HepG2 (cell line): Measurements from ENCODE around the gene RAB2B. TPM values are rescaled to one million over a fixed set of nuclear protein-coding genes. Genes with fewer than 3 reads are reported as not detected.

Experiments
- CC2D1A ChIP-seq: sonication (generic); formaldehyde crosslinking; IDR thresholded peaks from 2 replicates; pipeline ENCODE4 v1.8.1; 2023; ENCODE audit warnings: mild to moderate bottlenecking, missing genetic modification reagents
- CHD4 ChIP-seq: fragments of 200-600 bp; sonication (generic); IDR thresholded peaks from 2 replicates; pipeline ENCODE4 v1.7.0; 2017; ENCODE audit warnings: mild to moderate bottlenecking, low read length, borderline replicate concordance
- FOSL2 ChIP-seq: sonication (generic); formaldehyde crosslinking; IDR thresholded peaks from 2 replicates; pipeline ENCODE4 v1.4.0; 2020; ENCODE audit warnings: missing genetic modification reagents
- GTF2F1 ChIP-seq: fragments of 150-350 bp; IDR thresholded peaks from 2 replicates; pipeline ENCODE4 v1.6.1; 2014; ENCODE audit warnings: low read length
- HOXA3 ChIP-seq: sonication (generic); formaldehyde crosslinking; IDR thresholded peaks from 2 replicates; pipeline ENCODE4 v1.5.0; 2020; ENCODE audit warnings: missing genetic modification reagents
- KLF15 ChIP-seq: sonication (generic); formaldehyde crosslinking; IDR thresholded peaks from 2 replicates; pipeline ENCODE4 v1.8.1; 2023; ENCODE audit warnings: borderline replicate concordance, mild to moderate bottlenecking, inconsistent platforms, missing genetic modification reagents, mixed read lengths
- KLF16 ChIP-seq, 2 experiments: sonication (generic) in 1 of 2; formaldehyde crosslinking in 1 of 2; IDR thresholded peaks; 2 replicates each; pipeline versions ENCODE4 v1.6.1 to v1.8.0; 2016 to 2023; ENCODE audit warnings: missing genetic modification reagents in 2 of 2, missing compliant biosample characterization in 1 of 2
- MAZ ChIP-seq, 2 experiments: sonication (generic) in 1 of 2; formaldehyde crosslinking in 1 of 2; IDR thresholded peaks; 2 replicates each; pipeline versions ENCODE4 v1.5.0 to v1.6.1; 2012 to 2020; ENCODE audit warnings: low read depth in 2 of 2, mild to moderate bottlenecking in 2 of 2, borderline replicate concordance in 1 of 2, improper control_type of control experiment in 1 of 2, low read length in 1 of 2, missing genetic modification reagents in 1 of 2, moderate library complexity in 1 of 2
- PCBP1 ChIP-seq: fragments of 200-400 bp; formaldehyde crosslinking; IDR thresholded peaks from 2 replicates; pipeline ENCODE4 v1.6.1; 2017; ENCODE audit warnings: mild to moderate bottlenecking, low read depth, low read length, borderline replicate concordance
- PLRG1 ChIP-seq: fragments of 450-650 bp; conservative IDR thresholded peaks from 2 replicates; pipeline ENCODE4 v1.6.1; 2016
- RARG ChIP-seq: sonication (generic); formaldehyde crosslinking; IDR thresholded peaks from 2 replicates; pipeline ENCODE4 v1.4.0; 2020; ENCODE audit warnings: low read depth, mild to moderate bottlenecking, missing genetic modification reagents
- RFXAP ChIP-seq: sonication (generic); formaldehyde crosslinking; IDR thresholded peaks from 2 replicates; pipeline ENCODE4 v1.4.0; 2020; ENCODE audit warnings: missing genetic modification reagents, borderline replicate concordance
- SKI ChIP-seq: fragments of 450-650 bp; IDR thresholded peaks from one replicate; pipeline ENCODE4 v1.6.1; 2018; ENCODE audit warnings: mild to moderate bottlenecking; ENCODE audit not compliant: partially characterized antibody
- SMARCE1 ChIP-seq: fragments of 450-650 bp; IDR thresholded peaks from 2 replicates; pipeline ENCODE4 v1.6.1; 2017; ENCODE audit warnings: borderline replicate concordance
- STAT5B ChIP-seq: sonication (generic); formaldehyde crosslinking; IDR thresholded peaks from 2 replicates; pipeline ENCODE4 v1.4.0; 2020; ENCODE audit warnings: missing genetic modification reagents
- TCF7L2 ChIP-seq: IDR thresholded peaks from 2 replicates; pipeline ENCODE4 v1.6.1; 2011; ENCODE audit warnings: mild to moderate bottlenecking, low read depth, low read length, moderate library complexity
- YY1 ChIP-seq: IDR thresholded peaks from 2 replicates; pipeline ENCODE4 v1.6.1; 2011; ENCODE audit warnings: low read length, low read depth, moderate library complexity, mild to moderate bottlenecking; ENCODE audit not compliant: insufficient read depth, insufficient replicate concordance
- ZNF329 ChIP-seq: sonication (generic); formaldehyde crosslinking; IDR thresholded peaks from 2 replicates; pipeline ENCODE4 v1.9.0; 2021; ENCODE audit warnings: low read depth, mild to moderate bottlenecking, missing genetic modification reagents
- ZNF549 ChIP-seq: sonication (generic); formaldehyde crosslinking; IDR thresholded peaks from 2 replicates; pipeline ENCODE4 v1.5.0; 2020; ENCODE audit warnings: missing genetic modification reagents
- ZNF605 ChIP-seq: sonication (generic); formaldehyde crosslinking; IDR thresholded peaks from 2 replicates; pipeline ENCODE4 v1.8.0; 2022; ENCODE audit warnings: mild to moderate bottlenecking, missing genetic modification reagents
- ZNF644 ChIP-seq: IDR thresholded peaks from 2 replicates; pipeline ENCODE4 v1.6.1; 2016; ENCODE audit warnings: low read depth
- ZNF83 ChIP-seq: sonication (generic); formaldehyde crosslinking; IDR thresholded peaks from 2 replicates; pipeline ENCODE4 v1.4.0; 2020; ENCODE audit warnings: missing genetic modification reagents, mild to moderate bottlenecking, borderline replicate concordance
- ZNF878 ChIP-seq: sonication (generic); formaldehyde crosslinking; IDR thresholded peaks from 2 replicates; pipeline ENCODE4 v1.8.1; 2023; ENCODE audit warnings: mild to moderate bottlenecking, missing genetic modification reagents, moderate library complexity
- polyA plus RNA-seq, 8 experiments: library from polyadenylated mRNA; depleted of rRNA in 3 of 8; stranded (reverse) in 7 of 8; unstranded in 1 of 8; fragments of >200 nt; fragmentation: Illumina TruSeq in 4 of 8; extraction: Trizol in 4 of 8; gene quantifications; 2 replicates each; pipeline versions ENCODE4 v1.2.1 to v1.2.3, GENCODE V29; 2011 to 2016; ENCODE audit warnings: low read depth in 4 of 8, missing spikeins in 1 of 8, mixed read lengths in 1 of 8; ENCODE audit not compliant: insufficient read depth in 1 of 8
- total RNA-seq, 5 experiments: library from RNA; depleted of rRNA; stranded (reverse); fragments of >200 nt; fragmentation: Illumina TruSeq; extraction: Trizol; gene quantifications; 2 replicates each; pipeline ENCODE4 v1.2.3, GENCODE V29; 2016; ENCODE audit warnings: low read depth in 1 of 5
- TF ChIP-seq, protein P1 (sequence below): sonication (generic); formaldehyde crosslinking; IDR thresholded peaks from 2 replicates; pipeline ENCODE4 v1.8.1; 2022; ENCODE audit warnings: mild to moderate bottlenecking, missing genetic modification reagents
- TF ChIP-seq, protein P2 (sequence below): sonication (generic); formaldehyde crosslinking; IDR thresholded peaks from 2 replicates; pipeline ENCODE4 v1.4.0; 2020; ENCODE audit warnings: mild to moderate bottlenecking, missing genetic modification reagents

The RAB2B gene
- total and polyA plus RNA-seq, 2 of the 13 experiments (the other 11 are each of a cell fraction or from before 2014, with no cell fraction given), result 36.0 to 60.6 TPM

DNA sequence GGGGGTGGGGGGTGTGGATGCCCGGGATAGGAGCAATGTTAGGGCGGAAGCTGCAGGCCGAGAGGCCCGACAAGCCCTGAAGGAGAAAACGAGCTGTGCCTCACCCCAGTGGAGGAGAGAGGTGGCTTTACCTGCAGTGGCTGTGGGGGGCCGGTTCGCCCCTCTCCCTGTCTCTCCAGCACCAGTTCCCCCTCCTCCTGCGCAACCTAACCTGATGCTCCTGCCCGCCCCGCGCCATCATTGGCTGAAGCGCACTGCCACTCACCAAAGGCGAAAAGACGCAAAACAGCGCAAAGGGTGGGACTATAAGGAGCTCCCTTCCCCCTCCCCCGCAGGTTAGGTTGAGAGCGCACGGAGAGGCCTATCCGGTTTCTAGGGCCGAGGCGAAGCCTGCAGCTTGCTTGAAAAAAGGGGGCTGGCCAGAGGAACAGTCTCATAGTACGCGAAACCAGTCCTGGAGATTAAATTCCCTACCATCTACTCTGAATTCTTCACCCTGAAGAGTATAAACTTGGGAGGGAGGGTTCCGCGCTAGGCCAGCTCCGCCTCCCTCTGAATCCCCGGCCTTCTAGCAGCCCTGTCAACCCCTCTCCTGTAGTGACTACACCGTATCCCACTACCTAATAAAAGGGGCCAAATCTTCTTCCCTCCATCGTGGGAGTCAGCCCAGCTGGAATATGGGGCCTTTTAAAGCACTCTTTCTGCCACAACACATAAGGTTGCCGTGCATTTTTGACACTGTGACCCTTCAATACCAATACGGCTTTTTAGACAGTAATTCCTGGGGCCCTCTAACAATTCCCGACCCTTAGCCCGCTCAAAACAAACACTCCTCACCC lies 39.5 kb downstream of the RAB2B start (continued):
- TF ChIP-seq MAZ (IDR thresholded peaks at IDR 0.05; ENCODE audit: borderline replicate concordance, low read depth, low read length) (peak; percentile 98), MAZ (CRISPR knock-in tag; IDR thresholded peaks at IDR 0.05; ENCODE audit: low read depth) (peak; percentile 100), HOXA3 (CRISPR knock-in tag) (peak; percentile 94), SMARCE1 (no peak), PCBP1 (peak; percentile 99), KLF15 (CRISPR knock-in tag) (0 out of 2 replicates have a peak, but pooled peaks have one; percentile 25), TCF7L2 (no peak), KLF16 (CRISPR knock-in tag; IDR thresholded peaks at IDR 0.05) (peak in 1 of 2 experiments; percentile 93; a peak in 2 of 4 replicates), STAT5B (peak; percentile 81; the same call in 1 of the 2 replicates), ZNF329 (CRISPR knock-in tag) (peak; percentile 74), ZNF644 (CRISPR knock-in tag) (no peak), ZNF549 (CRISPR knock-in tag) (no peak; the same call in 1 of the 2 replicates), ZNF605 (CRISPR knock-in tag) (peak; percentile 95), CC2D1A (CRISPR knock-in tag) (peak; percentile 90; the same call in 1 of the 2 replicates), ZNF878 (no peak; the same call in 1 of the 2 replicates), CHD4 (no peak), ZNF83 (peak; percentile 96; the same call in 1 of the 2 replicates), PLRG1 (no peak), FOSL2 (CRISPR knock-in tag) (peak; percentile 65), SKI (peak; percentile 38), YY1 (peak; percentile 89), RFXAP (CRISPR knock-in tag) (peak; percentile 69; the same call in 1 of the 2 replicates), GTF2F1 (peak; percentile 63; the same call in 1 of the 2 replicates), RARG (CRISPR knock-in tag) (no peak)
- TF ChIP-seq, protein P1, sequence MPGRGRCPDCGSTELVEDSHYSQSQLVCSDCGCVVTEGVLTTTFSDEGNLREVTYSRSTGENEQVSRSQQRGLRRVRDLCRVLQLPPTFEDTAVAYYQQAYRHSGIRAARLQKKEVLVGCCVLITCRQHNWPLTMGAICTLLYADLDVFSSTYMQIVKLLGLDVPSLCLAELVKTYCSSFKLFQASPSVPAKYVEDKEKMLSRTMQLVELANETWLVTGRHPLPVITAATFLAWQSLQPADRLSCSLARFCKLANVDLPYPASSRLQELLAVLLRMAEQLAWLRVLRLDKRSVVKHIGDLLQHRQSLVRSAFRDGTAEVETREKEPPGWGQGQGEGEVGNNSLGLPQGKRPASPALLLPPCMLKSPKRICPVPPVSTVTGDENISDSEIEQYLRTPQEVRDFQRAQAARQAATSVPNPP, result no peak
- TF ChIP-seq, protein P2, sequence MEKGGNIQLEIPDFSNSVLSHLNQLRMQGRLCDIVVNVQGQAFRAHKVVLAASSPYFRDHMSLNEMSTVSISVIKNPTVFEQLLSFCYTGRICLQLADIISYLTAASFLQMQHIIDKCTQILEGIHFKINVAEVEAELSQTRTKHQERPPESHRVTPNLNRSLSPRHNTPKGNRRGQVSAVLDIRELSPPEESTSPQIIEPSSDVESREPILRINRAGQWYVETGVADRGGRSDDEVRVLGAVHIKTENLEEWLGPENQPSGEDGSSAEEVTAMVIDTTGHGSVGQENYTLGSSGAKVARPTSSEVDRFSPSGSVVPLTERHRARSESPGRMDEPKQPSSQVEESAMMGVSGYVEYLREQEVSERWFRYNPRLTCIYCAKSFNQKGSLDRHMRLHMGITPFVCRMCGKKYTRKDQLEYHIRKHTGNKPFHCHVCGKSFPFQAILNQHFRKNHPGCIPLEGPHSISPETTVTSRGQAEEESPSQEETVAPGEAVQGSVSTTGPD (CRISPR knock-in tag), result 0 out of 2 replicates have a peak, but pooled peaks have one; percentile 52
